Dedifferentiated amniotic fluid mesenchymal stem cell (primary cell): ENCODE data around the gene PDXK.
"Not testable (repeated sequence)": the region's sequence is repeated elsewhere in the genome, so short reads cannot be mapped to it uniquely, and the experiment has no call there.

Source experiments
- DNase-seq: peaks from one replicate; pipeline ENCODE4 v3.0.0-alpha.2; 2016; ENCODE audit errors: extremely low spot score

The PDXK gene

DNA sequence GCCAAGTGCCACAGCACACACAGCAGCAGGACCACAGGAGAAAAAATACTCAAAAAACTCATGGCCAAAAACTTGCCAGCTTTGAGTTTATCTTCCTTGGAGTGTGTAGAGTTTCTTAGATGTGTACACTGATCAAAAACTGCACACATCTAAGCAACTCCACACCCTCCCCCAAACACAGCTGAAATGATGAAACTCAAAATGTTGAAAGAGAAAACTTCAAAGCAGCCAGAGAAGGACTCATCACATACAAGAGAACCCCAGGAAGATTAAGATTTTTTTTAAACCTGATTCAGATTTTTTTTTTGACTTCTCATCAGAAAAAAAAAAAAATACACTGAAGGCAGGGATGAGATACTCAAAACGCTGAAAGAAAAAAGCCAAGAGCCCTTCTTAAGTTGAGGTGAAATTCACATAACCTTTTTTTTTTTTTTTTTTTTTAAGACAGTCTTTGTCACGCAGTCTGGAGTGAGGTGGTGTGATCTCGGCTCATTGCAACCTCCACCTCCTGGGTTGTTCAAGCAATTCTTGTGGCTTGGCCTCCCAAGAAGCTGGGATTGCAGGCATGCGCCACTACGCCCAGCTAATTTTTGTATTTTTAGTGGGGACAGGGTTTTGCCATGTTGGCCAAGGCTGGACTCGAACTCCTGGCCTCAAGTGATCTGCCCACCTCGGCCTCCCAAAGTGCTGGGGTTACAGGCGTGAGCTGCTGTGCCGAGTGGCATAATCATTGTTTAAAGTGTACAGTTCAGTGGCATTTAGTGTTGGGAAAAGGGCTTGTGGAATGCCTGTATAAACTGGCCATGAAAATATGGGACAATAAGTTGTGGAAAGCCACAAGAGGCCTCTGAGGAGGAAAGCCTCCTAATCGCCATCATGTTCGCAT, 20.9 kb upstream of the PDXK start:
- no peak for DNase-seq

DNA sequence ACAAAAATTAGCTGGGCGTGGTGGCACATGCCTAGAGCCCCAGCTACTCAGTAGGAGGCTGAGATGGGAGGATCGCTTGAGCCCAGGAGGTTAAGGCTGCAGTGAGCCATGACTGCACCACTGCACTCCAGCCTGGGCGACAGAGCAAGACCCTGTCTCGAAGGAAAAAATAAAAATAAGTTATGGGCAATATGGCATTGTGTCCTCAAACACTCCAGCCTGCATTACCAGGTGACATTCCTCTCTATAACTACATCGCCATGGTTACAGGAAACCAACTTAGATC, 19.5 kb upstream of the PDXK start:
- not testable (repeated sequence) for DNase-seq

DNA sequence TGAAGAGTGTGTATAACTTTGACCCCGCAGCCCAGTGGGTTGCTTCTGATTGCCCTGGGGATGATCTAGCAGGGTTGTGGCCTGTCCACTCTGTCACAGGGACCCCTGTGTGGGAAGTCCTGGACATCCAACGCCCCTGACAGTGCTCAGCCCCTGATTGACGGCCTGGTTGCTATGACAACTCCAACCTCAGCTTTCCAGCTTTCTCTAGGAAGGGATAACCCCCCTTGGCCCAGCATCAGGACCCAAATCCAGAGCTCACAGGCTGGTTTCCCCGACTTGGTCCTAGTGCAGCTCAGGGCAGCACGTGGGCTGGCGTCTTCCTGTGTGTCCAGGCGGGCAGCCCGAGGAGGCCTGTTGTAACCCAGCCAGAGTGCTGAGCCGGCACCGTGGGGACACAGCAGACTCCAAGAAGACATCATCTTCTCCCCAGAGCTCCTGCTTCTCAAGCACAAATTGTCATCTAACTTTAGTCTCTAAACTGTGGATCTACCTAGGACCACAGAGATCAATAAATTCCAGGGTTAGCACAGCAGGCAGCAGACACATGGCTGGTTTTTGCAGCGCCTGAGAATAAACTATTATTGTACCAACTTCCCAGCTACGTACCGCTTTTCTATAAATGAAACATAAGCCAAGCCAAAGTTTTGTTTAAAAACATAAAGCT, 18.9 kb upstream of the PDXK start:
- no peak for DNase-seq

DNA sequence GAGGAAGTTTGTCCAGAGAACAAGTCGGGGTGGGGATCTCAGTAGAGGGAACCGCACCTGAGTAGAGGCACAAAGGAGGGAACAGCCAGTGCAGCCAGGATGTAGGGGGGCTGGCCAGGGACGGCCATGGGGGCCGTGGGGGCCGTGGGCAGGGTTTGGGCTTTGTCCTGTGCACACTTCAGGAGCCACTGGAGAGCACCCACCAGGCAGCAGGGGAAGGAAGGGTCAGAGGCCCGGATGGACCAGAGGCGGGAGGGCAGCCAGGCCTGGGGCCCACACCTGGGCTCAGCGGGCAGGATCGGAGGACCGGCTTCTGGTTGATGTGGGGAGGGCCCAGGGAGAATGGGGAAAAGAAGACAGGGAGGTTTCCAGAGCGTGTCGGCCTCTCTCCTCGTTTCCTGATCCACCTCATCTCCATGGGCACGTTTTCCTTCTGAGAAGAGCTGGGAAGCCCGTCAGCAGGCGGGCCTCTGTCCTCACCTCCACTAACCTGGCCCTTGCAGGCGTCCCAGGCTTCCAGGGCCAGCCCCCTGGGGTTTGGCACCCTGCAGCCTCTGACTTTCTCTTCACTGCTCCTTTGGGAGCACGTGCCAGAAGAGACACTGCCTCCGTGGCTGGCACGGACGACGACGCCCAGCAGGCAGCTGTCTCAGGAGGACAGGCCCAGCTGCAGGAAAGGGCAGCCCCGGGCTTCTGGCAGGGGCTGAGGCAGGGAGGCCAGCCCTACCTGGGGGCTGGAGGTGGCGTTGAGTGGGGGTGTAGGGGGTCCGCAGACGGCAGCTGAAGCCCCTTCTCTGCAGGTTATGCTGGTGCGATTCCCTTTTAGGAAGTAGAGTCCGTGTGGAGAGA, 16.8 kb upstream of the PDXK start:
- no peak for DNase-seq

DNA sequence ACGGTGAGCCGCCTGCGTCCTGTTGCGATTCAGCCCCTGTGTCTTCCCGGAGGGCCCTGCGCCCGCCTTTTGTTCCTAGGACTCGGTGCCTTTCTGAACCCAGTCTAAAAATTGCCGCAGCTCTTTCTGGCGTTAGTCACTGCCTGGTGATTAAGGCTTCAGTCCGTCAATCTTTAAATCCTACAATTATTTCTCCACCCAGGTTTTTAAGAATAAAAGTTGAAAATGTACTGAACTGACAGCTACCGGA, 16.2 kb upstream of the PDXK start:
- DNase-seq, result no peak

DNA sequence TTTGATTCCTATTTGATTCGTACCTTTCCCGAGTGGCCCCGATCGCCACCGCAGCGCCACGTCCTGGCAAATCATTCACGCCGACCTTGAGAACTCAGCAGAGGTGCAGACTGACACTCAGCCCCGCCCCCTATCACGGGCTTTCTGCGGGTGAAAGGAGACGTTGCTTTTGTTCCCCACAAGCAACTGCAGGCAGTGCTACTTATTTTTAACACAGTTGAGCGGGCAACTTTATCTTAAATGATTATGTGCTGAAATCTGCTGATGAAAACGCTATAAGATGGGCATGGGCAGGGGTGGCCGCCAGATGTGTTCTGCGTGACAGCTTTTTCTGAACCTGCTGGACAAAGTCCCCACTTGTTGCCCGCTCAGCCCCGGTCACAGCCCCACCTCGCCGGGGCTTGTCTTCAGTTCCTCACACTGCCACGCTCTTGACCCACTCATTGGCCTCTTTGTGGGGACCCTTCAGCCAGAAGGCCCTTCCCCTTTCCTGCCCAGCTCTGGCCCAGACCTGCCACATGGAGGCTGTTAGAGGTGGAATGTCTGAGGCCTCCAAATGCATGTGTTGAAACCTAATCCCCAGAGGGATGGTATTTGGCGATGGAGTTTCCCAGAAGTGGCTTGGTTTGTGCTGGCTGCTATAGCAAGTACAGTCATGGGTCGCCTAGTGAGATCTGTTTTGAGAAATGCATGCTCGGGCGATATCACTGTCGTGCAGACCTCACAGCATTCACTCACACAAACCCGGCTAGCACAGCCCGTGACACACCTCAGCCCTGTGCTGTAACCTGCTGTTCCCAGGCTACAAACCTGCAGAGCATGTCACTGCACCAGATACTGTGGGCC, 15.7 kb upstream of the PDXK start:
- DNase-seq, result peak; percentile 55

DNA sequence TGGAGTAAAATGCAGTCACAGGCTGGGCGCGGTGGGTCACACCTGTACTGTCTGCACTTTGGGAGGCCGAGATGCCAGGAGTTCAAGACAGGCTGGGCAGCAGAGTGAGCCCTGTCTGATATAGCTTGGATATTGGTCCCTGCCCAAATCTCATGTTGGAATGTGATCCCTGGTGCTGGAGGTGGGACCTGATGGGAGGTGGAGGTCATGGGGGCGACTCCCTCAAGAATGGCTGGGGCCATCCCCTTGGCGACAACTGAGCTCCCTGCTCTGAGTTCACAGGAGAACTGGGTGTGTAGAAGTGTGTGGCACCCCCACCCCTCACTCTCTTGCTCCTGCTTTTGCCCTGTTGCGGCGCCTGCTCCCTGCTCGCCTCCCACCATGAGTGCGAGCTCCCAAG, 11.5 kb upstream of the PDXK start:
- no peak for DNase-seq

DNA sequence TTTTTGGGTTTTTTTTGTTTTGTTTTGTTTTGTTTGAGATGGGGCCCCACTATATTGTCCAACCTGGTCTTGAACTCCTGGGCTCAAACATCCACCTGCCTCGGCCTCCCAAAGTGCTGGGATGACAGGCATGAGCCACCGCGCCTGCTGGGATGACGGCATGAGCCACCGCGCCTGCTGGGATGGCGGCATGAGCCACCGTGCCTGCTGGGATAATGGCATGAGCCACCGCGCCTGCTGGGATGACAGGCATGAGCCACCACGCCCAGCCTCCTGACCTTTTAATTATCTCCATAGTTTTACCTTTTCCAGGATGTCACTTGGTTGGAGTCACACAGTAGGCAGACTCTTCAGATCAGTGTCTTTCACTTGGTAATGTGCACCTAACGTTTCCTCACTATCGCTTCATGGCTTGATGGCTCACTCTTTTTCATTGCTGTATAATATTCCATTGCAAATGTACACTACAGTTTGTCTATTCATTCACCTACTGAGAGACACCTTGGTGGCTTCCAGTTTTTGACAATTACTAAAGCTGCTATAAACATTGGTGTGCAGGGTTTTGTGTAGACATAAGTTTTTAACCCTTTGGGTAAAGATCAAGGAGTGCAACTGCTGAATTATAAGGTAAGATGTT, 10.1 kb upstream of the PDXK start:
- DNase-seq, result no peak

DNA sequence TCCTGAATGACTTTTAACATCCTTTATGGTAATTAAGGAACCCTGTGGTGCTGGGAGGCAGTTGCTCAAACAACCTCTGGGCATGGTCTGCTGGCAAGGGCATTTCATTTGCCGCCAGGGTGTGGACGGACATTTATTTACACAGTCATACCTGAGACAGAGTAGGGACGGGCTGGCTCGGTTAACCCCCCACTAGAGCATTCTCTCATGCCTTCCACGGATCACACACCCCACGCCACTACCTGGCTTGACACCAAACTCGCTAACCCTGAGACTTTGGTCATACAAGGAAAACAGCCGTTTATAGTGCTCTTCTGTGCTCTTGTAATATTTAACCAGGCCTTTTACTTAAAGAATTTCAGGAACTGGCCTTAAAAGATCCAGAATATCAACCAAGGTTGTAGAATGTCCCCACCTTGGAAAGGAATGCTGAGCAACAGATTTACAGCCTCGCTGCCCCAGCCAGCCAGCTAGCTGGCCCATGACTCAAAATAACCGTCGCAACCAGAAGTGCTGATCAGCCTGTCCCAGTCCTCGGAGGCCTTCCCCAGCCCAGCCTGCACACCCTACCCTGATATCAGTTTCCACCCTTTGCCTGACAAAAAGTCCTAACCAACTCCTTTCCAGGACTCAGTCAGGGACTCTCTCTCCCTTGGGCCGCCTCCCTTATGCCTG, 6.5 kb upstream of the PDXK start:
- DNase-seq, result peak; percentile 22

DNA sequence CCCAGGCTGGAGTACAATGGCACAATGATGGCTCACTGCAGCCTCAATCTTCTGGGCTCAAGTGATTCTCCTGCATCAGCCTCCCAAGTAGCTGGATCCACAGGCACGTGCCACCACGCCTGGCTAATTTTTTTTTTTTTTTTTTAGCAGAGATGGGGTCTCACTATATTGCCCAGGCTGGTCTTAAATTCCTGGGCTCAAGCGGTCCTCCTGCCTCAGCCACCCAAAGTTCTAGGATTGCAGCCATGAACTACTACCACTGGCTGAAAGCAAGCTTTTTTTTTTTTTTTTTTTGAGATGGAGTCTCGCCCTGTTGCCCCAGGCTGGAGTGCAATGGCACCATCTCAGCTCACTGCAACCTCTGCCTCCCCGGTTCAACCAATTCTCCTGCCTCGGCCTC, 5.8 kb upstream of the PDXK start:
- not testable (repeated sequence) for DNase-seq

DNA sequence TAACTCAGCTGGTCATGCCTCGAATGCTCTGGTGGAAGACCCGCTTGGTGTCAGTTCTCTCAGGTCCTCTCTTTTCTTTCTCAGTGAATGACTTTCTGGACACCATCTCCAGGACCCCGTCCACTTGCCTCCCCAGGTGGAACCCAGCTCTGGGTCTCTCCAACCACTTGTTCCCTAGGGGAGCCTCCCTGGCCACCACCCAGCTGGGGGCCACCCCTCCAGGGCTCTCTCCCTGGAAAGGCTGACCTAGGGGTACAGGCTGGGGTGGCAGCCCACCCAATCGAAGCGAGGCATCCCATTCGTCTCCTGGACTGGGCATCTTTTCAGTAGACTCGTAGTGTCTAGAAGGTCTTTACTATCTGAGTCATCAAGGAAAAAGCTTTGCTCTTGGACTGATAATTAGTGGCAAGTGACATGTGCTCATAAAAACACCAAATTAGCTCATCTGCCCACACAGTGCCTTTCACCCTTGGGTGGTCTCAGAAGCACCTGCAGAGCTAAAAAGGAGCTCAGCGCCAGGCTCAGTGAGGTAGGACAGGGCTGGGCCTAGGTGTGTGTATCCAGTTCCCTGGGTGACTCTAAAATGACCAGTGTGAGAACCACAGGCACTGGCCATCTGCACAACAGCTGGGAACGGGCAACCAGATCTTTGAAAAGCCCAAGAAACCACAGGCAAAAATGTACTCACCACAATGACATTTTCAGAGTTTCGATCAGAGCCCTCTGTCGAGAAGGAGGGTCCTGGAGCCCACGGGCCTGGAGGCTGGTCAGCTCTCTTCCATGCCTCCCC, 2.4 kb upstream of the PDXK start:
- DNase-seq, result no peak

DNA sequence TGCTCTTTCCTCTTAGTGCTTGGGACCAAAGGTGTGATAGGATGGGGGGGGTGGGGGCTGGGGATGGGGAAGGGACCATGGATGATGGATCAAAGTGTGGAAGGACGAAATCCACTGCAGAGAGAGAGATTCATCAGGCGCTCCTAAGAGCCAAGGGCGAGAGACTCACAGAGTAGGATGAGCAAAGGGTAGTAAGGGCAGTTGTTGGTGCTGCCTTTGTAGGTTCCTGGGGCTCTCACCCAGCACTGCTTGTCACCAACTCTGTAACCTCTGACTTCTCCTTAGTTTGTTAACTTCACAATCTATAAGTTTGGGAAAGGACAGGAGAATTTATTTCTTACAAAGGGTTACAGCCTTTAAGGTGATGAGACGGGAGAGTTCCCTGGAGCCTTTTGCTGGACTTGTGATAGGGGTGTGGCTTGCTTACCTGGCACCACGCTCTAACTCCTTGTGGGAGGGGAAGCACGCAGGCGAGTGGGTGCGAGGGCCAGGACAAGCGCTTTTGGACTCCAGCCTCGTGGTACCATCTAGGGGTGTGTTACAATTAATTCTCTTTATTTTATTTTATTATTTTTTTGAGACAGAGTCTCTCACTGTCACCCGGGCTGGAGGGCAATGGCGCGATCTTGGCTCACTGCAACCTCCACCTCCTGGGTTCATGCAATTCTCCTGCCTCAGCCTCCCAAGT, 1.6 kb upstream of the PDXK start:
- DNase-seq, result no peak

DNA sequence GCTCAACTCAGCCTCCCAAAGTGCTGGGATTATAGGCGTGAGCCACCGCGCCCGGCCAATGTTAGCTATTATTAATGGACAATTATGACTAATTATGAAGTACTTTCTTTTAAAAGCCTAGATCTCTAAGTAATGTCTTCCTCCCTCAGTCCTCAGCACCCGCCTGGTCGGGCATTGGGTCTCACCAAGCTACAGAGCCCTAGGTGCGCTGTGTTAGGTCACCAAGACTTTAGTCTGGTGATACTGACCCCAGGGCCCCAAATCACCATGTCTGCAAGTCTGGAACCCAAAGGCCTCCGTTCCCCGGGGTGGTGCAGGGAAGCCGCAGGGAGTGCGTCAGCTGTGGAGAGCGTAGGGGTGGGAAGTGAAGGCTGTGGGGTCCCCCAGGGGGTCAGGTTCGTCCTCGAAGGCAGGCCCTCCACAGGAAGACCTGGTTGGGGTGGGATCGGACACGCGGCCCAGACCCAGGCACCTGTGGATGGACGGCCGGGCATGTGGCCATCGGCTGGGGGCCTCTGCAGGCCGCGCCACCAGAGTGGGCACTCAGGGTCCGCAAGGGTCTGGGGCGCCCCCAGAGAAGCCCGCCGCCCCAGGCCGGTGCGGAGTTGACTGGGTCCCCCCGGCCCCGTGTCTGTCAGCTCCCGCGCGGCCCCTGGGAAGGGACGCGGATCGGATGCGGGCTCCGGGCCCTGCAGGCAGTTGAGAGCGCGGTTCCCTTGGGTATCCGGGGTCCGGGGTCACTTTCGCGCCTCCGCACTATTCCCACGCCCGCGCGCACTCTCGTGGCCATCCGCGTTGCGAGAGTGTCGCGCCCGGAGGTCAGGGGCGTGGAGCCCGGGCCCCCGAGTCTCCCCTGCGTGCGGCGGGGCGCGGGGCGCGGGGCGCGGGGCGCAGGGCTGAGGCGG, 710 bp upstream of the PDXK start:
- DNase-seq, result no peak

DNA sequence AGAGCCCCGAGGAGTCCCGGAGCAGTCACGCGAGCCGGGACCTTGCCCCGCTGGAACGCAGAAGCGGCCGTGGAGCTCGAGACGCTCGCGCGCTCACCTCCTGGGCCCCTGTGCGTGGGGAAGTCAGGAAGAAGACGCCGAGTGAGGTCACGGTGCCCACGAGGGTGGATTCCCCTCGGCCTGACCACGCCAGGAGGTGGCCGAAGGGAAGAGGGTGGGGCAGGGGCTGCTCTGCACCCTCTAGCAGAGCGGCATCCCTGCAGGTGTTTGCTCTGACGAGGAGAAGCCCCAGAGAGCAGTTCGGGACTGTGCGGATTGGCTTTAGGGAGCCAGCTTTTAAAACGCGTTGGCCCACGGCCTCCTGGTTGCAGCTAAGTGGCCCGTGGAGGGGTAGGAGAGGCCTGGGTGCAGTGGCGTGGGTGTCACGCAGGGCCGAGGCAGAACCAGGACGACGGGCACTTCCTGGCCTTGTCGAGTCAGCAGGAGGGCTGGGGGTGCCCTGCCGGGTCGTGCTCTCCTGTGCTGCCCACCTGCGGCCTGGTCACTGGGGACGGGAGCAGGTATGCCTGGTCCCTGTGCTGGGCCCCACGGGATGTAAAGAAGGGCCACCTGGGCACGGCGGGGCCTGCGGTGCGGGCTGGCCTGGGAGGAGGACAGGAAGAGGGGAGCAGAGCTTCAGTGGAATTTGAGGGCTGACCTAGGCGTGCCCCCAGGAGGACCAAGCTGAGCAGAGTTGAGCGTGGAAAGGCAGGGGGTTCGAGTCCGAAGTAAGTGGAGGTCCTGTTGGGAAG, 1.0 kb downstream of the PDXK start:
- DNase-seq, result no peak

DNA sequence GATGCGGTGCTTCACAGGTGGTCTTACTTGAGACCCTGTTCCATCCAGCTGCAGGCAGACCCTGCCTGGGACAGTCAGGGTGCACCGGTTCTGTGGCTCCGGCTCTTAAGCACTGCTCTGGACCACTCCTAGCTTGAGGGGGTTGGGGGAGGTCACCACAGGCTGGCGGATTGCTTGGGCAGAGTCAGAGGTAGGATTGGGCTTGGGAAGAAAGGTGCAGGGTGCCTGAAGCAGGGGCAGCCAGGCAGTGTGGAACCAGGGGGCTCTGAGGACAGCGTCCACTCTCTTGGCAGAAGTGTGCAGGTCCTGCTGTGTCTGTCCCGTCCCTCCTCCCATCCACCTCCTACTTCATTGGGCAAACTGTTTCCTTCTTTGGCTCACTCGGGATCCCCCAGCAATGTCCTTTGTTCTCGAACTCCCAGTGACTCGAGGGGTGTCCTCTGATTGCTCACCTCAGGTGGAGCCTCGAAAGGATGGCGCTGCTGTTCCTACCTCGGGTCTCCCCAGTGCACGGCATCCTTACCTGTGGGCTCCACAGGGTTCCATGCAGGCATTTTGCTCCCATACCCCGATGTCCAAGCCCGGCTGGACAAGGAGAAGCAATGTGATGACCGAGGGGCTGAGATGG, 1.7 kb downstream of the PDXK start:
- no peak for DNase-seq

DNA sequence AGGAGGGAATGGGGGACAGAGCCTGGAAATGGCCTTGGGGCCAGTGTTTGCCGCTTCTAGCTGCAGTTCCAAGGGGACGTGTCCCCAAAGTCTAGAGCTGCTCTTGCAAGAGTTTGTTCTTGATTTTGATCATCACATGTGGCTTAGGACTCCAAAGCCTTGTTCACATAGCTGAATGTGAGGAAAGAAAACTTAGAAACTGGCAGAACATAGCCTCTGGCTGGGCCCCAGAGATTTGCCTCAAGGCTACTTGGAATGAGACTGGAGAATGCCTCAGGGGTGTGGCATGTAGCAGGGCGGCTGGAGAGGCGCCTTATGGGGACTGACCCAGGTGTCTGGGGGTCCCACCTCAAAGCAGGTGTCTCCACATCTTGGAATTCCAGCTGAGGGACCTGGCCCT, 2.3 kb downstream of the PDXK start:
- no peak for DNase-seq

DNA sequence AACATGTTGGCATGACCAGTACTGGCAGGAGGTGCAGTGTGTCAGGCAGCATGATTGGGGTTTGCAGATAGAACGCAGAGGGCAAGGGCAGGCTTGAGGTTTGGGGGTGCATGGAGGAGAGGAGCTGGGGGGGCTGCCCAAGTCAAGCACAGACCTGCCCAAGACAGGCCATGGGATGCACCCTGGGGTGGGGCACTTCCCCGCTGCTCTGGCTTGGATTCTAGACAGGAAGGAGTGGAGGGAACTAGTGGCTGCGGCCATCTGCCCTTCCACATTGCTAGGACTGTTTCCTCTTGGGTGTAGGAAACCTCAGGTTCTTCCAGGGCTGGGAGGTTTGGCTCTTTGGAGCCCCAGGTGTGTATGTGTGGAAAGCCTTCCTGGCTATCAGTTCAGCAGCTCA, 3.0 kb downstream of the PDXK start:
- DNase-seq, result no peak
